OCI-LY3 (cell line): ENCODE measurements around the gene PRODH2.

Experiments
- CTCF ChIP-seq: fragments of 200-600, 300-600 bp; sonication (generic); IDR thresholded peaks from 2 replicates; pipeline ENCODE4 v1.5.1; 2014; ENCODE audit warnings: antibody characterized with exemption, low read length, low read depth
- EZH2phosphoT487 ChIP-seq: fragments of 200-600 bp; shearing (Covaris generic); IDR thresholded peaks from 2 replicates; pipeline ENCODE4 v1.6.1; 2018; ENCODE audit warnings: antibody characterized with exemption, mixed run types, low read depth

- no peak for TF ChIP-seq CTCF
- no peak for TF ChIP-seq EZH2phosphoT487
Observed at GRCh38 chr19:35832054-35832453, 19.4 kb upstream of the PRODH2 start.
